ENCODE measurements around the gene STAP2.
"Not testable (repeated sequence)": the region's sequence is repeated elsewhere in the genome, so short reads cannot be mapped to it uniquely, and the experiment has no call there.

Gene STAP2

DNA sequence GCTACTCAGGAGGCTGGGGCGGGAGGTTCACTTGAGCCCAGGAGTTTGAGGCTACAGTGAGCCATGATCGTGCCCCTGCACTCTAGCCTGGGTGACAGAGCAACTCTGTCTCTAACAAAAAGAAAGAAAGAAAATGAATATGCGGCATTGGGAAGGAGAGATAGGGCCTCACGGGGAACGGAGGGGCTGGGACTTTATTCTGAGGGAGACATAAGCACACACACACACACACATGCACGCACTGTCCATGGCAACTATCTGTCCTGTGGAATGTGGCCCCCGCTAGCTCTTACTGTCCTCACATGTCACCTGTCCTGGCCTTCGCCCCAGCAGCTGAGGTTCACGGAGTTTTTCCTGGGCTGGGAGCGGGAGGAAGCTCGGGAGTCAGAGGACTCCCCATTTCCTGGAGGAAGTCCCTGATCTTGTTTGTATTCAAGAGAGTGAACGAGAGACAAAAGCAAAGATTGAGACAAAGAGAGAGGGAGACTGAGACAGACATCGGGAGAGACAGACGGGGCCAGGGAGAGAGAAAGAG lies 654 bp downstream of the STAP2 start:
- TF ChIP-seq, protein P1, sequence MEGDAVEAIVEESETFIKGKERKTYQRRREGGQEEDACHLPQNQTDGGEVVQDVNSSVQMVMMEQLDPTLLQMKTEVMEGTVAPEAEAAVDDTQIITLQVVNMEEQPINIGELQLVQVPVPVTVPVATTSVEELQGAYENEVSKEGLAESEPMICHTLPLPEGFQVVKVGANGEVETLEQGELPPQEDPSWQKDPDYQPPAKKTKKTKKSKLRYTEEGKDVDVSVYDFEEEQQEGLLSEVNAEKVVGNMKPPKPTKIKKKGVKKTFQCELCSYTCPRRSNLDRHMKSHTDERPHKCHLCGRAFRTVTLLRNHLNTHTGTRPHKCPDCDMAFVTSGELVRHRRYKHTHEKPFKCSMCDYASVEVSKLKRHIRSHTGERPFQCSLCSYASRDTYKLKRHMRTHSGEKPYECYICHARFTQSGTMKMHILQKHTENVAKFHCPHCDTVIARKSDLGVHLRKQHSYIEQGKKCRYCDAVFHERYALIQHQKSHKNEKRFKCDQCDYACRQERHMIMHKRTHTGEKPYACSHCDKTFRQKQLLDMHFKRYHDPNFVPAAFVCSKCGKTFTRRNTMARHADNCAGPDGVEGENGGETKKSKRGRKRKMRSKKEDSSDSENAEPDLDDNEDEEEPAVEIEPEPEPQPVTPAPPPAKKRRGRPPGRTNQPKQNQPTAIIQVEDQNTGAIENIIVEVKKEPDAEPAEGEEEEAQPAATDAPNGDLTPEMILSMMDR (IDR thresholded peaks at IDR 0.05; ENCODE audit: low read depth, low read length) = no peak
- in situ Hi-C loops (cut with HindIII; ENCODE audit: low sequenced_read_pairs) = no loop called here
- peak overlapping the region; percentile 39 for H3K4me3 ChIP-seq (ENCODE audit: low read depth, low read length)
- DNase-seq (ENCODE audit: low read depth, low spot score) = peak; percentile 24

GRCh38 chr19:4334929-4335570 lies 3.6 kb downstream of the STAP2 start:
- H3K4me3 ChIP-seq (ENCODE audit: low read depth, low read length) = no peak overlapping the region
- no peak for DNase-seq (ENCODE audit: low read depth, low spot score)
- in situ Hi-C loops (cut with HindIII; ENCODE audit: low sequenced_read_pairs) = no loop called here
- TF ChIP-seq, protein P1 (IDR thresholded peaks at IDR 0.05; ENCODE audit: low read depth, low read length) = no peak

DNA sequence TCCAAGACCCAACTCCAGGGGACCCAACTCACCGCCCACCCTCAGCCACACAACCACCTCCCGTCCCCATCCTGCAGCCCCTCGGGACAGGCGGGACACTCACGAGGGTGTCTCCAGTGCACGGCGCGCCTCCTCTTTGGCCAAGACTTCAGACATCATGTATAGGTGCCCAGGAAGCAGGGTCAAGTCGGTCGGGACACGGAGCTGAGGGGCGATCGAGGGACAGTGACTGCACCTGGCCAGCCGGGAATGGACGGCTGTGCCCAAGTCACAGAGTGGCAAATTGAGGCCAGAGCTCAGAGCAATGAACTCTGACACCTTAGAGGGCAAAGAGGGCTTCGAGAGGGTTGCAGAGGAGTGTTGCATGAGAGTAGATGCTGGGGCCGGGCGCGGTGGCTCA lies 8.8 kb downstream of the STAP2 start:
- no peak for DNase-seq (ENCODE audit: low read depth, low spot score)
- TF ChIP-seq, protein P1 (IDR thresholded peaks at IDR 0.05; ENCODE audit: low read depth, low read length) = no peak
- in situ Hi-C loops (cut with HindIII; ENCODE audit: low sequenced_read_pairs) = no loop called here
- no peak overlapping the region for H3K4me3 ChIP-seq (ENCODE audit: low read depth, low read length)

- DNase-seq (ENCODE audit: low read depth, low spot score); in situ Hi-C loops (cut with HindIII; ENCODE audit: low sequenced_read_pairs): not testable (repeated sequence)
- peak overlapping the region; percentile 61 for H3K4me3 ChIP-seq (ENCODE audit: low read depth, low read length)
These were observed 9.5 kb downstream of the STAP2 start for GRCh38 chr19:4328991-4329681.

DNA sequence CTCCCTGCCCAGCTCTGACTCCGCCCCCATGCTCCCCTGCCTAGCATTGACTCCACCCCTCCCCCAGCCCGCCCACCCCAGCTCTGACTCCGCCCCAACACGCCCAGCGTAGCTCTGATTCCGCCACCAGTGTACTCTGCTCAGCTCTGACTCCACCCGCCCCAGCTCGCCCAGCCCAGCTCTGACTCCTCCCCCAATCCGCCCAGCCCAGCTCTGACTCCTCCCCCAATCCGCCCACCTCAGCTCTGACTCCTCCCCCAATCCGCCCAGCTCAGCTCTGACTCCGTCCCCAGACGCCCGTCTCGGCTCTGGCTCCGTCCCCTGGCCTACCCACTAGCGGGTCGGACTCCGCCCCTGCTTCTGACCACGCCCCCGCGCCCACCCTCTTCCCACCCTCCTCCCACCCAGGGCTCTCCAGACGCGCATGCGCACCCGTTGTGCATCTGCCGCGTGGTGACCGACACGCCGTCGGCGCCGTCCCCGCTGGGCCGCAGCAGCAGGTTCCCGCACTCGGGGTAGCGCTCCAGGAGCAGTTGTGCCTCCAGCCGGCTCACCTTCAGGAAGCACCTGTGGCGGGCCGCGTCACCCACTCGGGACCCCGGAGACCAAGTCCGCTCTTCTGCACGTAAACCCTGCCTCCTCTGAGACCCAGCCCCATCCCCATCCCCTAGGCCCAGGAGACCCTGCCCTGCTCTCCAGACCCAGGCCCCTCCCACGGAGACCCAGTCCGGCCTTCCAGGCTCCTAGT lies 10.2 kb downstream of the STAP2 start:
- peak overlapping the region; percentile 61 for H3K4me3 ChIP-seq (ENCODE audit: low read depth, low read length)
- TF ChIP-seq, protein P1 (IDR thresholded peaks at IDR 0.05; ENCODE audit: low read depth, low read length) = no peak
- in situ Hi-C loops (cut with HindIII; ENCODE audit: low sequenced_read_pairs) = no loop called here
- peak; percentile 96 for DNase-seq (ENCODE audit: low read depth, low spot score)

DNA sequence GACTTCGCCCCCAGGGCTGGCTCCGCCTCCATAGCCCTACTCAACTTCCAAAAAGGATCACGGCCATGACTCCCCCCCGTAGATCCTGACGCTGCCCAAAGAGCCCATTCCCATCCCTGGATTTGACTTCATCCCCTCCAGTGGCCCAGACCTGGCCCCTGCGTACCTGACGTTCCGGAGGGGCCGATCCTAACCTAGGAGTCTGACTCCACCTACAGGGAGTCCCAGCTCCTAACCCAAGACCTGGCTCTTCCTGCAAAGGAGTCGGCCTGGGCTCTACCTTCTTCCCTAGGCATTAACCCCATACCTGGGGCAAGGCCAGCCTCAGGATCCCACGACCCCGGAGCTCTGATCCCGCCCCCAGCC lies 10.8 kb downstream of the STAP2 start:
- in situ Hi-C loops (cut with HindIII; ENCODE audit: low sequenced_read_pairs) = no loop called here
- no peak for DNase-seq (ENCODE audit: low read depth, low spot score)
- peak overlapping the region; percentile 38 for H3K4me3 ChIP-seq (ENCODE audit: low read depth, low read length)
- TF ChIP-seq, protein P1 (IDR thresholded peaks at IDR 0.05; ENCODE audit: low read depth, low read length) = no peak
